Loucy (cell line): ENCODE measurements around the gene TDRD12.
"Not testable (repeated sequence)": the region's sequence is repeated elsewhere in the genome, so short reads cannot be mapped to it uniquely, and the experiment has no call there.

Experiments
- H2AFZ ChIP-seq: fragments of 200-600 bp; sonication (generic); 2 replicates; pipeline ENCODE4 v1.6.0; 2016; ENCODE audit warnings: antibody characterized with exemption, mild to moderate bottlenecking, low read length, moderate library complexity
- H3F3A ChIP-seq: fragments of 200-600 bp; 2 replicates; pipeline ENCODE4 v1.6.0; 2016; ENCODE audit warnings: antibody characterized with exemption, low read depth, mild to moderate bottlenecking
- H3K27me3 ChIP-seq: fragments of 200-600 bp; sonication (generic); 2 replicates; pipeline ENCODE4 v1.6.1; 2014; ENCODE audit warnings: low read length, mild to moderate bottlenecking; ENCODE audit not compliant: insufficient read depth, poor library complexity, severe bottlenecking
- H3K36me3 ChIP-seq: fragments of 200-600 bp; sonication (generic); 2 replicates; pipeline ENCODE4 v1.6.1; 2016; ENCODE audit warnings: low read length; ENCODE audit not compliant: insufficient read depth
- H3K4me1 ChIP-seq: fragments of 200-600 bp; sonication (generic); 2 replicates; pipeline ENCODE4 v1.5.1; 2014; ENCODE audit warnings: low read length, mild to moderate bottlenecking; ENCODE audit not compliant: insufficient read depth, poor library complexity, severe bottlenecking
- H3K4me2 ChIP-seq: fragments of 200-600 bp; sonication (generic); 2 replicates; pipeline ENCODE4 v1.6.0; 2014; ENCODE audit warnings: antibody characterized with exemption, low read length, low read depth, mild to moderate bottlenecking; ENCODE audit not compliant: poor library complexity, severe bottlenecking
- H3K4me3 ChIP-seq: fragments of 200-600 bp; sonication (generic); 2 replicates; pipeline ENCODE4 v1.5.1; 2014; ENCODE audit warnings: low read length, mild to moderate bottlenecking, mixed read lengths; ENCODE audit not compliant: poor library complexity, severe bottlenecking
- H3K79me2 ChIP-seq: fragments of 200-600 bp; sonication (generic); 2 replicates; pipeline ENCODE4 v1.6.1; 2014; ENCODE audit warnings: low read length; ENCODE audit not compliant: insufficient read depth
- H3K9ac ChIP-seq: fragments of 200-600 bp; sonication (generic); 2 replicates; pipeline ENCODE4 v1.6.0; 2014; ENCODE audit warnings: mild to moderate bottlenecking, low read depth, low read length, moderate library complexity; ENCODE audit not compliant: poor library complexity, severe bottlenecking
- H3K9me2 ChIP-seq: fragments of 200-600 bp; sonication (generic); replicated peaks from 2 replicates; pipeline ENCODE4 v1.6.1; 2016; ENCODE audit warnings: low read depth, low read length, mixed read lengths
- H3K9me3 ChIP-seq: fragments of 200-600 bp; sonication (generic); 2 replicates; pipeline ENCODE4 v1.6.1; 2014; ENCODE audit warnings: mild to moderate bottlenecking, antibody characterized with exemption, low read length, low read depth; ENCODE audit not compliant: insufficient read depth
- H4K20me1 ChIP-seq: fragments of 200-600 bp; sonication (generic); 2 replicates; pipeline ENCODE4 v1.6.0; 2014; ENCODE audit warnings: antibody characterized with exemption, low read length, mild to moderate bottlenecking; ENCODE audit not compliant: insufficient read depth, poor library complexity, severe bottlenecking
- EZH2phosphoT487 ChIP-seq: fragments of 200-600 bp; IDR thresholded peaks from 2 replicates; pipeline ENCODE4 v1.6.1; 2018; ENCODE audit warnings: antibody characterized with exemption, mild to moderate bottlenecking, moderate library complexity, borderline replicate concordance
- TF ChIP-seq, protein P1 (sequence below): fragments of 200-600 bp; sonication (generic); conservative IDR thresholded peaks from 2 replicates; pipeline ENCODE4 v1.5.1; 2014; ENCODE audit warnings: mild to moderate bottlenecking, antibody characterized with exemption, low read length

Gene TDRD12

DNA sequence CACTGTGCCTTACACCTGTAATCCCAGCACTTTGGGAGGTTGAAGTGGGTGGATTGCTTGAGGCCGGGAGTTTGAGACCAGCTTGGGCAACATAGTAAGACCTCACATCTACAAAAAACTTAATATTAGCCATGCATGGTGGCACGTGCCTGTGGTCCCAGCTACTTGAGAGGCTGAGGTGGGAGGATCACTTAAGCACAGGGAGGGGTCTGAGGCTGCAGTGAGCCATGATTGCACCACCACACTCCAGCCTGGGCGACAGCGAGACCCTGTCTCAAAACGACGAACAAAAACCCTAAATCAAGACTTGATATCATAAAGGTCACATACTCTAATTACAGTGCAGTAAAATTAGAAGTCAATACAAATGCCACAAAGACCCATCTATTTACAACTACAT is 132.6 kb downstream of the TDRD12 start:
- Histone ChIP-seq H3K9ac (no peak overlapping the region), H3K4me1 (no peaks in the 10 kb centered on the region), H4K20me1 (no peaks in the 10 kb centered on the region), H2AFZ (no peak overlapping the region), H3F3A (no peaks in the 10 kb centered on the region), H3K27me3 (no peaks in the 10 kb centered on the region), H3K36me3 (no peaks in the 10 kb centered on the region), H3K9me2 (no peaks in the 10 kb centered on the region), H3K4me2 (no peak overlapping the region), H3K4me3 (no peak overlapping the region), H3K79me2 (no peaks in the 10 kb centered on the region), H3K9me3 (no peaks in the 10 kb centered on the region)
- TF ChIP-seq, protein P1, sequence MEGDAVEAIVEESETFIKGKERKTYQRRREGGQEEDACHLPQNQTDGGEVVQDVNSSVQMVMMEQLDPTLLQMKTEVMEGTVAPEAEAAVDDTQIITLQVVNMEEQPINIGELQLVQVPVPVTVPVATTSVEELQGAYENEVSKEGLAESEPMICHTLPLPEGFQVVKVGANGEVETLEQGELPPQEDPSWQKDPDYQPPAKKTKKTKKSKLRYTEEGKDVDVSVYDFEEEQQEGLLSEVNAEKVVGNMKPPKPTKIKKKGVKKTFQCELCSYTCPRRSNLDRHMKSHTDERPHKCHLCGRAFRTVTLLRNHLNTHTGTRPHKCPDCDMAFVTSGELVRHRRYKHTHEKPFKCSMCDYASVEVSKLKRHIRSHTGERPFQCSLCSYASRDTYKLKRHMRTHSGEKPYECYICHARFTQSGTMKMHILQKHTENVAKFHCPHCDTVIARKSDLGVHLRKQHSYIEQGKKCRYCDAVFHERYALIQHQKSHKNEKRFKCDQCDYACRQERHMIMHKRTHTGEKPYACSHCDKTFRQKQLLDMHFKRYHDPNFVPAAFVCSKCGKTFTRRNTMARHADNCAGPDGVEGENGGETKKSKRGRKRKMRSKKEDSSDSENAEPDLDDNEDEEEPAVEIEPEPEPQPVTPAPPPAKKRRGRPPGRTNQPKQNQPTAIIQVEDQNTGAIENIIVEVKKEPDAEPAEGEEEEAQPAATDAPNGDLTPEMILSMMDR: no peak
- TF ChIP-seq EZH2phosphoT487: no peak

- not testable (repeated sequence) for H3K79me2 ChIP-seq, H3K4me1 ChIP-seq, H4K20me1 ChIP-seq, H3K4me2 ChIP-seq, H2AFZ ChIP-seq, H3K9me2 ChIP-seq, H3K36me3 ChIP-seq, H3F3A ChIP-seq, H3K9me3 ChIP-seq, H3K27me3 ChIP-seq, H3K9ac ChIP-seq, H3K4me3 ChIP-seq
These were observed 137.3 kb downstream of the TDRD12 start for GRCh38 chr19:32856818-32857217.

DNA sequence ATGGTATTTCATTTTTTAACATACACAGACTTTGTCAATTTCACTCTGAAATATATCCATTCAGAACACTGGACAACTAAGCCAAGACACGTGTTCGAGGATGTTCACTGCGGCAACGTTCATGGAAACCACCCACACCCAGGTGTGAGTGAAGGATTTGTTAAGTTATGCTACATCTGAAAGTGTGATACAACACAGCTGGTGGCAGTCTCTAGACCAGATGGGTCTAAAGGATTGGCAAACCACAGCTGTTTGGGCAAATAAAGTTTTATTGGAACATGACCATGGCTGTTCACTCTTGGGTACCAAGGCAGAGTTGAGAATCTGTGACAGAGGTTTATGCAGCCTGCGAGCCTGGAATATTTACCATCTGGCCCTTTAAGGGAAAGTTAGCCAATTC is 138.0 kb downstream of the TDRD12 start:
- TF ChIP-seq EZH2phosphoT487: no peak
- TF ChIP-seq, protein P1: no peak
- Histone ChIP-seq H3K4me3 (no peak overlapping the region), H3K9me2 (no peaks in the 10 kb centered on the region), H2AFZ (no peak overlapping the region), H3K36me3 (no peaks in the 10 kb centered on the region), H3K79me2 (no peaks in the 10 kb centered on the region), H3K27me3 (no peaks in the 10 kb centered on the region), H3K4me2 (no peak overlapping the region), H3F3A (no peaks in the 10 kb centered on the region), H3K4me1 (no peaks in the 10 kb centered on the region), H3K9me3 (no peaks in the 10 kb centered on the region), H4K20me1 (no peaks in the 10 kb centered on the region), H3K9ac (no peak overlapping the region)

DNA sequence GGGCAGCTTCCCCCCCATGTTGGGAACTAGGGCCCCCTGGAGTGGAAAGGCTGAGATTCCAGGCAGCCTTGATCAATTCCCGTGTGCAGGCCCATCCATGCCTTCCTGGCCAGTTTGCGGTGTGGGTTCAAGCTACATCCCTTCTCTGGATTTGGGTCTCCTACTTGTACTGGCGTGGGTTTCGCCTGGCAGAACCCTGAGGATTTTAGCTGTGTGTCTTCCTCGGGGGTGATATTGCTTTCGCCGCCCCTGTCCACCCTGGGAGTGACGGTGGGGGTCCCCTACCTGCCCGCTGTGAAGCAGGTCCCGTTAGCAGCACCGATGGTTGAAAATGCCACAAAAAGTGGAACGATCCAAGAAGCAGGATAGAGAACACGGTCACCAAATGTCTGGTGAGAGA is 138.6 kb downstream of the TDRD12 start:
- H3K4me2 ChIP-seq: no peak overlapping the region
- TF ChIP-seq, protein P1: no peak
- no peak for TF ChIP-seq EZH2phosphoT487
- H3K36me3 ChIP-seq: no peaks in the 10 kb centered on the region
- H2AFZ ChIP-seq: no peak overlapping the region
- no peak overlapping the region for H3K4me3 ChIP-seq
- H3K9me3 ChIP-seq: no peaks in the 10 kb centered on the region
- H3F3A ChIP-seq: no peaks in the 10 kb centered on the region
- no peaks in the 10 kb centered on the region for H3K27me3 ChIP-seq
- no peaks in the 10 kb centered on the region for H3K79me2 ChIP-seq
- no peaks in the 10 kb centered on the region for H3K9me2 ChIP-seq
- H3K9ac ChIP-seq: no peak overlapping the region
- no peaks in the 10 kb centered on the region for H3K4me1 ChIP-seq
- H4K20me1 ChIP-seq: no peaks in the 10 kb centered on the region
